Measurements from ENCODE around the gene DOCK1.
"Not testable (repeated sequence)": the region's sequence is repeated elsewhere in the genome, so short reads cannot be mapped to it uniquely, and the experiment has no call there.

DOCK1 gene

DNA sequence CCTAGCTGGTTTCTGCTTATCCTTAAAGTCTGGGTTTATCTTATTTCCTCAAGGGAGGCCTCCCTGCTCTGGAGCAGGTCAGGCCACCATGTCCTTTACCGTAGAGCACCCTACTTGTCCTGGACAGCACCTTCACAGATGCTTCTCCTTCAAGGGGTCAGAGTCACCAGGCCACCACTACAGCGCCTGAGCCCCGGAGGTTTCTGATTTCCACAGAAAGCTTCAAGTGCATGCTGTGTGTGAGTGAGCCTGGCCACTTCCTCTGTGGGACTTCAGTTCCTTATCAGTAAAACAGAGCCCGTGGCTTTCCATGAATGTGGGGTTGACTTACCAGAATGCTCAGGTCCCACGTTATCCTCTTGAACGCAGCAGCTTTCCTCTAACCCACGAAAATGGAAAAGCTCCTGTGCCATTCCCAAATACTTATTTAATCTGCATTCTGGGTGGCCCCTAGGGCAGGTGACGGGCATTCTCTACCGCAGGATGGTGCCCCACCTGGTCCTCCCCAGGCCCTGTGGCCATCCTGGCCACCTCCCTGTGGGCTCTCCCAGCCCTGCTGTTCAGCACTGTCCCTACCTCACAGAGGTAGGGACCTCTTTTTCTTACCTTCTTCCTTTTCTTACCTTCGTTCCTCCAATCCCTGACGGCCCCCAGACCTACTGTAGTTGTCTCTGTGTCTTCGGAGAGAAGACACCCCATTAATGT, 1.4 kb upstream of the DOCK1 start:
- DNase-seq (ENCODE audit: low spot score): no peak

GRCh38 chr10:126904516-126904817, 761 bp upstream of the DOCK1 start:
- no peak for DNase-seq (ENCODE audit: low spot score)

DNA sequence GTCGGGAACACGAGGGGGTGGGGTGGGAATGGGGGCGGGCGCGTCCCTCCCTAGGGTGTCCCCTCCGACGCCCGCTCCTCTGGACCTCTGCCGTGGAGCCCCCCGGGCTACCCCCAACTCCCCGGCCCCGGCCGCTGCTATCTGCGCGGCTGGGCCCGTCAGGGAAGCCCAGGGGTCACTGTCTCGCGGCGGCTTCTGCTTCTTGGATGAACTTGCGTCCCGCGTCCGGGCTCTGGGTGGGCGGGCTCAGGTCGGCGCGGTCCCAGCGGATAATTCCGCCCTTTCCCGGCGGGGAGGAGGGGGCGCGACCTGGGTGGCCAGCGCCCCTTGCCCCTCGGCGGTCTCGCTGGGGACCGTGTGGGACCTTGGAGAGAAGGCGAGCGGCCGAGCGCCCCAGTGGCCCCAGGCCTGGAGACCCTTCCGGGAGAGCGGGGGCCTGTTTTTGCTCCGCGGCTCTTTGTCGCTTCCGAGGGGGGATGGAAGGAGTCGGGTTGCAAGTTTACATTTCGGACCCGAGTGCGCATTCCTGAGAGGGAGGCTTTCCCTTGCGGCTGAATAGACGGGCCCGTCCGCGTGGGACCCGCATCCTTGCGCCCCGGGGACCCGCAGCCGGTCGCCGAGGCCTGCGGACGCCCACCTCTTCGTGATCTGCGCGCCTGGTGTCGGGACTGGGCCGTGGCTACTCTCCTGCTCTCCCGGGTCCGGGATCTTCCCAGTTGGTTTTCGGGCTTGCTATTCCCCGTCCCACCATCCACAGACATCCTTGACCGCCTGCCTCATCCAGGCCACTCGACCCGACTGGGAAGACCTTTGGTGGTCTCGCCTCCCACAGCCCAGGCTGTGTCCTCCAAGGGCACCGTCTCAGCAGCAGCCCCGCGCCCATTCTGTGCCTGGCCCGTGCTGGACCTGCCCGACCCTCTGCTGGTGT, 812 bp downstream of the DOCK1 start:
- DNase-seq (ENCODE audit: low spot score): no peak

DNA sequence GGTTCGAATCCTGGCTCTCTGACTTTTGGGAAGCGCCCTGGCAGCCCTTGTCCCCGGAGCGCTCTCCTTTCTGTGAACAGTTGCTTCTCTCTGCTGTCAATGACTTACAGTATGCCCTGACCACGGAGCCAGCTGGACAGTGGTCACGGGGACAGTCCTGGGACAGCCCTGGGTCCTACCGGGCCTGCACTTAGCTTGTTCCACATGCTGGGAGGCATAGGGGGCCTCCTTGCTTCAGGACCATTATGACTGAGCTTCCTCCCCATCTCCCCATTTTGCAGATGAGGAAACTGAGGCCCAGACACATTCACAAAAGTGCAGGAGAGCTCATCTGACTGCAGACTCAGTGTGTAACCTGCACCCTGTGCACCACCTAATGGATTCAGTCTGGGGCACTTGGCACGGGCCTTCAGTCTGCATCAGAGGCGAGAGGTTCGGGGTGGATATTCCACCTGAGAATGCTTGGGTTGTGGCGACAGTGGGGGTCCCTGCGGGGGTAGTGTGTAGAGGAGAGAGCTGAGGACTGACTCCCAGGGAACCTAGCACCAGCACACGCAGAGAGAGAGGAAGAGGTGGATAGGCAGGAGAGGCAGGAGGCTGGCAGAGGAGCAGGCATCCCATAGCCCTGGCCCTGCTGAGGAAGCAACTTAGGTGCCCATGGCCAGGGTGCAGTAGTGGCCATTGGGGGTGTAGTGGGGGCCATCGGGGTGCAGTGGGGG, 1.6 kb downstream of the DOCK1 start:
- no peak for DNase-seq (ENCODE audit: low spot score)

DNA sequence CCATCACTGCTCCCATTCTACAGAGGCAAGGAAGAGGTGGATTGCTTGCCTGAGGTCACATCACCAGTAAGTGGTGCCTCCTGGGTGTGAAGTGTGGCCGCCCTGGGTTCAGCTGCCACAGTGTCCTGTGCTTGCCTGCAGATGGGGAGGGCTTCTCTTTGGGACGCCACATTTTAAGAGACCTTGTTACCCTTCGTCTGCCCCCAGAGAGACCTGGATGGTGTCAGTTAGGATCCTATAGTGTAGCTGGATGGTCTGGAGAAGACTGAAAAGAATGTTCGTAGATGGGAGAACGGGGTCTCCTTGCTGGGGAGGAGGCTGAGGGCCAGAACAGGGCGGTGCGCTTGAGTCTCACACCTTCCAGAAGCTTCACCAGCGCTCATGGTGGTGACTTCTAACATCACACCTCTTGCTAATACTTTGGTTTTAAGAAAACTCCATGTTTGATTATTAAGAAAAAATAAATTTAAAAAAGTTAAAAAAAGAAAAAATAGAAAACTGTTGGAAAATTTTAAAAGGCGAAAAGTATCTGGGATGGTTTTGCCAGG, 2.3 kb downstream of the DOCK1 start:
- DNase-seq (ENCODE audit: low spot score): no peak

GRCh38 chr10:126908225-126908624, 3.0 kb downstream of the DOCK1 start:
- no peak for DNase-seq (ENCODE audit: low spot score)

- DNase-seq (ENCODE audit: low spot score): no peak
Observed at GRCh38 chr10:126908729-126909128, 3.5 kb downstream of the DOCK1 start.

- DNase-seq (ENCODE audit: low spot score): no peak
Observed at GRCh38 chr10:126909147-126909546, 3.9 kb downstream of the DOCK1 start.

DNA sequence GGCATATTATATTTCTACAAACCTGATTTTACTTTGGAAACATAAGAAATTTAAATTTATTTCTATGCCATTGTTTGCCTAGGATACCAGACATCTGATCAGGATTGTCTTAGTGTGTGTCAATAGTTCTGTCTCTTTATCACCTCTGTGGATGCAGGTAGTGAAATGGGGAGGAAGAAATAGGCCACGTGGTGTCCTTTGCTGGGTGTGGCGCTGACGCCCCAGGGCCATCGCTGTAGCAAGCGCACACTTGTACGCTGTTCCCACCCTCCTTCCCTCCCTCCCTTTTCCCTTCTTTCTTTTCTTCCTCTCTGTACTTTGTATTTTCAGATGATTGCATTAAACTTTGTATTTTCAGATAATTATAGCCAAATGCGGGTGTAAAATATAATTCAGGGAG, 5.0 kb downstream of the DOCK1 start:
- no peak for DNase-seq (ENCODE audit: low spot score)

- DNase-seq (ENCODE audit: low spot score): no peak
Observed at GRCh38 chr10:126910798-126911197, 5.6 kb downstream of the DOCK1 start.

- no peak for DNase-seq (ENCODE audit: low spot score)
Observed at GRCh38 chr10:126911301-126911700, 6.1 kb downstream of the DOCK1 start.

GRCh38 chr10:126913316-126913715, 8.1 kb downstream of the DOCK1 start:
- DNase-seq (ENCODE audit: low spot score): no peak

DNA sequence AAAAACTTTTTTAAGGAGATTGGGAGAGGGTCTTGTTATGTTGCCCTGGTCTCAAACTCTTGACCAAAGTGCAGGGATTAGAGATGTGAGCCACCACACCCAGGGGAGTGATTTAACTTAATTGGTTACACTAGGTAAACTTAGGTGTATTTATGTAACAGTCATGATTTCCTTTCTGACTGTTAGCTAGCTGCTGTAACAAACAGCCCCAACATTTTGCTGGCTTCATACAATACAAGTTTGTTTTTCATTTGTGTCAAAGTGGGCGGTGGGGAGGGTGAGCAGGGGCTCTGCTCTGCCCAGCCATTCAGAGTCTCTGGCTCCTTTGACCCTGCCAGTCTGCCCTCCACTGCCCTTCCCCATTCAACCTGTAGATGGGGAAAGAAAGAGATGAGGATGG, 9.3 kb downstream of the DOCK1 start:
- no peak for DNase-seq (ENCODE audit: low spot score)

DNA sequence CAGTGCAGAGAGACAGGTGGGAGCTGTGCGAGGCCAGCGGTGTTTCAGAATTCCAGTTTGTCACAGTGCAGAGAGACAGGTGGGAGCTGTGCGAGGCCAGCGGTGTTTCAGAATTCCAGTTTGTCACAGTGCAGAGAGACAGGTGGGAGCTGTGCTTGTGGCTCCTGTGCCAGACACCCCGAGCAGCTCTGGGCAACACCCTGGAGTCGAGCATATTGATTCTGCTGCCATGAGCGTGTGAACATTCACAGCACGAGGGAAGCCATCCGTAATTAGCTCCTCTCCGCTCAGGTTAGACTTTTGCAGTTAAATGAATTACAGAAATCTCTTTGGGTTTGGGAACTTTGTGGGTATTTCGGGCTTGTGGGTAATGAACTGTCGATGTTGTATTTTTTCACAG, 11.7 kb downstream of the DOCK1 start:
- not testable (repeated sequence) for DNase-seq (ENCODE audit: low spot score)

GRCh38 chr10:126917375-126917774, 12.1 kb downstream of the DOCK1 start:
- DNase-seq (ENCODE audit: low spot score): no peak

GRCh38 chr10:126917975-126918908, 13.0 kb downstream of the DOCK1 start:
- no peak for DNase-seq (ENCODE audit: low spot score)

GRCh38 chr10:126919426-126919825, 14.2 kb downstream of the DOCK1 start:
- DNase-seq (ENCODE audit: low spot score): no peak

DNA sequence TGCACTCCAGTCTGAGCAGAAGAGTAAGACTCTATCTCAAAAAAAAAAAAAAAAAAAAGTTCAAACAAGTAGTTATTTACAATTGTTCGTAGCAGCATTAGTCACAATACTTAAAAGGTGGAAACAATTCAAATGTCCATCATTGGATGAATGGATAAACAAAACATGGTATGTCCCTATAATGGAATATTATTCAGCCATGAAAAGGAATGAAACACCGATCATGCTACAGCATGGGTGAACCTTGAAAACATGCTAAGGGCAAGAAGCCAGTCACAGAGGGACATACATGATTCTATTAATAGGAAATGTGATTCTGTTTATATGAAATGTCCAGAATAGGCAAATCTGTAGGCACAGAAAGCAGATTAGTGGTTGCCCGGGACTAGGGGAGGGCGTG, 15.9 kb downstream of the DOCK1 start:
- DNase-seq (ENCODE audit: low spot score): no peak

DNA sequence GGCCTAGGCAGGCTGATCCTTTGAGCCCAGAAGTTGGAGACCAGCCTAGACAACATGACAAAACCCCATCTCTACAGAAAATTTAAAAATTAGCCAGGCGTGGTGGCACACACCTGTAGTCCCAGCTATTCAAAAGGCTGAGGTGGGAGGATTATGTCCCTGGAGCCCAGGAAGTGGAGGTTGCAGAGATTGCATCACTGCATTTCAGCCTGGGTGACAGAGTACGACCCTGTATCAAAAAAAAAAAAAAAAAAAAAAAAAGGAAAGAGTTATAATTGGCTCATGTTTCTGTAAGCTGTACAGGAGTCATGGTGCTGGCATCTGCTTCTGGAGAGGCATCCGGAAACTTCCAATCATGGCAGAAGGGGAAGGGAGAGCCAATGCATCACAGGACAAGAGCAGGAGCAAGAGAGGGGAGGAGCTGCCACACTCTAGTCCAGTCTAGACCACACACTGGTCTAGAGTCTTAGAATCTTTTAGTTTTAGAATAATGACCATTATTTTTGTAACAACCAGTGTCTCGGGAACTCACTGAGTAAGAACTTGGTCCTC, 16.8 kb downstream of the DOCK1 start:
- no peak for DNase-seq (ENCODE audit: low spot score)

DNA sequence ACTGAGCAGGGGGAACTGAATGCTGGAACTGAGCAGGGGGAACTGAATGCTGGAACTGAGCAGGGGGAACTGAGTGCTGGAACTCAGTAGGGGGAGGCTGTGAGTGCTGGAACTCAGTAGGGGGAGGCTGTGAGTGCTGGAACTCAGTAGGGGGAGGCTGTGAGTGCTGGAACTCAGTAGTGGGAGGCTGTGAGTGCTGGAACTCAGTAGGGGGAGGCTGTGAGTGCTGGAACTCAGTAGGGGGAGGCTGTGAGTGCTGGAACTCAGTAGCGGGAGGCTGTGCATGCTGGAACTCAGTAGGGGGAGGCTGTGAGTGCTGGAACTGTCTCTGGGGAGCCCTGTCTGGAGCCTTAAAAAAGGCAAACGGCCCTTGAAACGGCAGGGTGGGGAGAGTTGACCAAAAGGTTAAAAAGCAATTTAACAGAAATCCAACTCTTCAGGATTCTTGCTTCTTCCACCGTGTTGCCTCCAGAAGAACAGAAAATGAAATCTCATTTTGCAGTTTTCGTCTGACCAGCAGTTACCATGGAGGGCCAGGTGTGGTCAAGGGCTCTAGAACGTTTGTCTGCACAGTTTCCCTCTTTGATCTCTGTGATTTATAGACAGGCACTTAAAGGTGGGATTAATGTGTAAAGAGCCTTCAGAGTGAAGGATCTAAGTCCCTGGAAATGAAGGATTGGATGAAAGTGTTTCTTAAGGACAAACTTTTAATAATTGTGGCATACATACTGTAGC, 19.1 kb downstream of the DOCK1 start:
- DNase-seq (ENCODE audit: low spot score): no peak

DNA sequence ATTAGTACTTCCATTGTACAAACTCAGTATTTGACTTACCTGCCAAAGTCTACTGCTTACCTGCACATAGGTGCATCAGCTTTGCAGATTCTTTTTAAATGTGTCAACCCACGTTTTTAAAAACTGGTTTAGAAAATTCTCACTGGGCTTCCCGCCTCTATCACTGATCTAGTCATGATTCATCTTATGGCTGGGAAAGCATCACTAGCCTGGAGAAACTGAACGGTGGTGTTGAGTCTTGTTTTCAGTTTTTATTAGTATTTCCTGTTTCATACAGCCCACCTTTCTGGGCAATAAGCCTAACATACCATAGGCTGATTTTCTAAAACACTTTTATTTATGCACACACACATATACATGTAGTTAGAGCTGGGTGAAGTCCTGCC, 19.7 kb downstream of the DOCK1 start:
- DNase-seq (ENCODE audit: low spot score): no peak
